VCaP (cell line): ENCODE measurements around the gene PIP5KL1.

ENCODE experiments used
- H3K27ac ChIP-seq: fragments of 450-650 bp; 2 replicates; pipeline ENCODE4 v1.5.1; 2017
- TF ChIP-seq, protein P1 (sequence below): fragments of 450-650 bp; conservative IDR thresholded peaks from 2 replicates; pipeline ENCODE4 v1.5.1; 2017; ENCODE audit warnings: mild to moderate bottlenecking, moderate library complexity

Gene PIP5KL1, protein sequence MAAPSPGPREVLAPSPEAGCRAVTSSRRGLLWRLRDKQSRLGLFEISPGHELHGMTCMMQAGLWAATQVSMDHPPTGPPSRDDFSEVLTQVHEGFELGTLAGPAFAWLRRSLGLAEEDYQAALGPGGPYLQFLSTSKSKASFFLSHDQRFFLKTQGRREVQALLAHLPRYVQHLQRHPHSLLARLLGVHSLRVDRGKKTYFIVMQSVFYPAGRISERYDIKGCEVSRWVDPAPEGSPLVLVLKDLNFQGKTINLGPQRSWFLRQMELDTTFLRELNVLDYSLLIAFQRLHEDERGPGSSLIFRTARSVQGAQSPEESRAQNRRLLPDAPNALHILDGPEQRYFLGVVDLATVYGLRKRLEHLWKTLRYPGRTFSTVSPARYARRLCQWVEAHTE

GRCh38 chr9:127930231-127931091 is at the start of gene PIP5KL1:
TSS of gene PIP5KL1 (minus strand) at chr9:127930777. CDS start at chr9:127930752, 25 bp downstream.
- peak within 1 kb of the TSS; percentile 50 for H3K27ac ChIP-seq
- TF ChIP-seq, protein P1, sequence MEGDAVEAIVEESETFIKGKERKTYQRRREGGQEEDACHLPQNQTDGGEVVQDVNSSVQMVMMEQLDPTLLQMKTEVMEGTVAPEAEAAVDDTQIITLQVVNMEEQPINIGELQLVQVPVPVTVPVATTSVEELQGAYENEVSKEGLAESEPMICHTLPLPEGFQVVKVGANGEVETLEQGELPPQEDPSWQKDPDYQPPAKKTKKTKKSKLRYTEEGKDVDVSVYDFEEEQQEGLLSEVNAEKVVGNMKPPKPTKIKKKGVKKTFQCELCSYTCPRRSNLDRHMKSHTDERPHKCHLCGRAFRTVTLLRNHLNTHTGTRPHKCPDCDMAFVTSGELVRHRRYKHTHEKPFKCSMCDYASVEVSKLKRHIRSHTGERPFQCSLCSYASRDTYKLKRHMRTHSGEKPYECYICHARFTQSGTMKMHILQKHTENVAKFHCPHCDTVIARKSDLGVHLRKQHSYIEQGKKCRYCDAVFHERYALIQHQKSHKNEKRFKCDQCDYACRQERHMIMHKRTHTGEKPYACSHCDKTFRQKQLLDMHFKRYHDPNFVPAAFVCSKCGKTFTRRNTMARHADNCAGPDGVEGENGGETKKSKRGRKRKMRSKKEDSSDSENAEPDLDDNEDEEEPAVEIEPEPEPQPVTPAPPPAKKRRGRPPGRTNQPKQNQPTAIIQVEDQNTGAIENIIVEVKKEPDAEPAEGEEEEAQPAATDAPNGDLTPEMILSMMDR, result 0 out of 2 replicates have a peak, but pooled peaks have one; percentile 21

- TF ChIP-seq, protein P1, result no peak
- peak overlapping the region; percentile 100 for H3K27ac ChIP-seq
Observed at GRCh38 chr9:127980060-127980705, 49.6 kb upstream of the PIP5KL1 start.

DNA sequence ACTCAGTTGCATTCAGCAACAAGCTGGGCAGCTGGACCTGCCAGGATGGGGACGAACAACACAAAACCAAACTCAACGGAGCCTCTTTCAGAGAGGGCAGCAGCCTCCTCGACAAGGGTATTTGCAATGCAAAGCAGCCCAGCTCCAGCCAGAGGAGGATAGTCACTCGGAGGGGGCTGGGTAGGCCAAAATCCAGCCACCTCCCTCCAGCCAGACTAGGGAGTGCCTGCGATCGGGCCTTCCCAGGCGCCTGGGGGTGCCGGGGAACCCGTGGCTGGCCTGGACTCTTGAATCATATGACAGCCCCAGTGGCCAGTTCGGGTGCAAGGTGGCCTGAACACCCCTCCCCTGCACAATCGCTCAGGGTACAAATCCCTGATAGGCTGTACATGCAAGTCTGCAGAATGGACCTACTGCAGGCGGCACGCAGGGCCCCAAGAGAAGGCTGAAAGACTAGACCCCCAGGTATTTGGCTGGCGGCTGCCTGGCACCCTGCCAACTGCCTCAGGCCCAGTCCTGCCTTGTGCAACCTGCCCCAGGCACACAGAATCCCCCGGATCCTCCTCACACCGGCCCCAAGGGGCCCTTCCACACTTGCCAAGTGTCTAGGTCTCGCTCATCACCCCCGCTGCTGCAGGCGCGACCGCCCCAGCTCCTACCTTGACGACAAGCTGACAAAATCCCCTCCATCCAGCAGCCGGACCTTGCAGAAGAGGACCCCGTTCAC is 48.9 kb upstream of the PIP5KL1 start:
- H3K27ac ChIP-seq, result peak overlapping the region; percentile 100
- TF ChIP-seq, protein P1, result no peak

- TF ChIP-seq, protein P1, result no peak
- H3K27ac ChIP-seq, result peak overlapping the region; percentile 100
Observed at GRCh38 chr9:127979015-127979332, 48.4 kb upstream of the PIP5KL1 start.

DNA sequence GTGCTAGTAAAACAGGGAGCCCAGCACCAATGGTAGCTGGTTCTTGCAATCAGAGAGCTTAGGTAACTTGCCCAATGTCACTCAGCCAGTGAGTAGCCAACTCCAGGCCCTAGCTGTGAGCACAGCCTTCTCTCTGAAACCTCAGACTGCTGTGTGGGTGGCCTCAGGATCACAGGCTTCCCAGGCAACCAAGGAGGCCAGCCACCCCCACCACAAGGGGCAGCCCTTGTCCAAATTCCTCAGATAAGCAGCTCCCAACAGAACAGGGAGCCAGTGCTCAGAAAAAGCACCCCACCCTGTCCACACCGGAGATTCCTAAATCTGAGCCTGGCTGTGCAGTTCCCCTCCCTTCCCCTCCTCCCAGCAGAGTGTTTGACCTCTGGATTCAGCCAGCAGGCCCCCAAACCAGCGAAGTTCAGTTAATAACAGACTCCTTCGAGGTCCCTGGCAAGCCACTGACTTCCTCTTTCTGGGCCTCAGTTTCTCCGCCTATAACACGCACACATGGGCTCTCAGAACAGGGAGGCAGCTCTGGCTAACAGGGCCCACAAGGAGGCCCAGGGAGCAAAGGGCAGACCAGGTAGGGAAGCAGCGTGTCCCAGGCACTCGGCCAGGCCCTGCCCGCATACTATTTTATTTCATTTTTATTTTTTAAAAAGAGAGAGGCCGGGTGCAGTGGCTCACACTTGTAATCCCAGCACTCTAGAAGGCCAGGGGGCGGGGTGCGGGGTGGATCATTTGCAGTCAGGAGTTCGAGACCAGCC is 47.5 kb upstream of the PIP5KL1 start:
- peak overlapping the region; percentile 100 for H3K27ac ChIP-seq
- TF ChIP-seq, protein P1, result peak; percentile 20; the same call in 1 of the 2 replicates

DNA sequence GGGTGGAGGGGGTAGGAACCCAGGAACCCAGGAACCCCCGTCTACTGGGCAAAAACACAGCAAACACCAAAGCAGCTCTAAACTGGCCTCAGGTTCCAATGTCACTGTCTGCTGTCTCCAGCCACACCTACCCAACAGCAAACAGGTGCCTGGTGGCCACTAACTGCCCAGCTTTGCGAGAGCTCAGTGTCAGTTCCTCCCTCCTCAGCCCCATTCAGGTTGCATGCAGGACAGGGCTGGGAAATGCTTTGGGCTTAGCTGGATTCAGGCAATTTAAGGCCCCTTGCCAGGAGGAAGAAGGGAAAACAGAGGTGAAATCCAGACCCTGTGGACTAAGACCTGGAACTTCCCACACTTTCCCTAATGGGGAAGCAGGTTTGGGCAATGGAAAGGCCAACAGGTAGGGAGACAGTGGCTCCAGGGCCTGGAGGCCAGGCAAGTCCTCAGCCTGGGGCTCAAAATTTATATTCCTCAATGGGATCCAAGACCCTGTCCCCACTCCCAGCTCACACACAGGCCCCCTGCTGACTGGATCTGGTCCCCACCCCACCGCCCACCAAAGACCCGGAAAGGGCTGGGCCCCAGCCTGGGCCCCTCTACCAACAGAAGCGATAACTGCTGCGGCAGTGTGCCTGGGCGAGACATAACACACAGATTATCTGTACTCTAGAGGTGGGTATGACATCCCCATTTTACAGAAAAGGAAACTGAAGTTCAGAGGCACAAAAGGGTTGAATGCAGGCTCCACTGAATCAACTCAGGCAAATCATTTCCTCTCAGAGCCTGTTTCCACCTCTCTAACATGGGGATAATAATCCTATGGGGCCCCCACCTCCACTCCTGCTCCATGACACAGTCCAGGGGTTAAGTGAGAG is 46.7 kb upstream of the PIP5KL1 start:
- TF ChIP-seq, protein P1, result no peak
- peak overlapping the region; percentile 100 for H3K27ac ChIP-seq
